Measurements from ENCODE around the gene HILPDA. TPM values are rescaled to one million over a fixed set of nuclear protein-coding genes. Genes with fewer than 3 reads are reported as not detected.

Gene HILPDA
- total and polyA plus RNA-seq, 2 donors, result 8.6 to 9.0 TPM

DNA sequence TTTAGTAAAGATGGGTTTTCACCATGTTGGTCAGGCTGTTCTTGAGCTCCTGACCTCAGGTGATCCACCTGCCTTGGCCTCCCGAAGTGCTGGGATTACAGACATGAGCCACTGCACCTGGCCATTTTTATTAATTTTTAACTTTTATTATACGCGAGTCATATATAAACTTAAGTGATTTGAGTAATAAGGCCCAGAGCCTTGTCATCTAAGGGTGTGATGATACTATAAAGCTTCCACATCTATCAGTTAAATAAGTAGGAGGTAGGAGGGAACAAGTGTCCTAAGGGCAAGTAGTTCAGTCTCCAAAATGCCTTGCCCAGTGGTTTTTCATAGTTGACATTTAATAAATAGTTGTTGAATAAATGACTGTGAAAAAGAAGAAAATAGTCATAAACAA, 13.3 kb upstream of the HILPDA start:
- WGBS, result over 99% methylated on average over 3 of the region's 3 CpGs
- Histone ChIP-seq H3K4me1 (ENCODE audit: control insufficient read depth in 2 of 2, insufficient read depth in 2 of 2, low read length in 2 of 2) (no peaks in the 10 kb centered on the region), H3K27me3 (ENCODE audit: control insufficient read depth in 2 of 2, insufficient read depth in 1 of 2, low read length in 1 of 2) (no peaks in the 10 kb centered on the region), H3K27ac (ENCODE audit: low read depth in 1 of 2, low read length in 1 of 2) (no peak overlapping the region), H3K36me3 (ENCODE audit: control insufficient read depth in 2 of 2, insufficient read depth in 2 of 2, low read length in 1 of 2) (no peaks in the 10 kb centered on the region), H3K4me3 (ENCODE audit: low read length in 2 of 2) (no peak overlapping the region), H3K9me3 (ENCODE audit: control insufficient read depth in 2 of 2, insufficient read depth in 1 of 2, low read length in 1 of 2) (no peaks in the 10 kb centered on the region)
- DNase-seq (ENCODE audit: low read depth in 6 of 9, low spot score in 9 of 9), result no peak

DNA sequence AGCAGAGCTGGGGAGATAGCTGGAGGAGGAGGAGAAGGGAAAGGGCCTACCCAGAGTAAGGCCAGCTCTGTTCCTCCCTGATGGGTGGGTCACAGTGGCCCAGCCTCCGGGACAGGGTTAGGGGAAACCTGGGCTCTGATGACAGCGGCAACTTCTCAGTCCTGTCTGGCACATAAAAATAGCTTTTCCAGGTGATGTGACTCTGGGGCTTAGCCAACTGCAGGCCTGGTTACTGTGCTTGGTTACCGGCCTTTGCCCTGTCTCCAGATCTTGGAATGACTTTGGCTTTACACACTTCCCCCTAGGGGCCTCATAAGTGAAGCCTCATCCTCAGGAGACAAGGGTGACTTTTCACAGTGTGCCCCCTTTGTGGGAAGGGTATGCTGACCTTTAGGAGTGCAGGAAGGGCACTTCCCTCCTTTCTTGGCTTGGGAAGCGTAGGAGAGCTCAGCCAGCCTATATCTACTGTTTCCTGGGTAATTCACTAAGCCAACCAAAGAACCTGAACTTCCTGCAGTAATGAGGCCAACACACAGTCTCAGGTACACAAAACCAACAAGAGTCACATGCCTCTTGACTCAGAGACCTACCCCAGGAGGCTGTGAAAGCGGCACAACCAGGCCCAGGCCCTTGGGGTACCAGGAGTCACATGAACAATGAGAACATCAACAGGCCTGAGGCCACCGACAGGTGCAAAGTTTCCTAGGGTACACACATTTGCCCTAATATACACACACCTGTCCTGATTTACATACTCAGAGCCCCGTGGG, 11.7 kb upstream of the HILPDA start:
- Histone ChIP-seq H3K27me3 (ENCODE audit: control insufficient read depth in 2 of 2, insufficient read depth in 1 of 2, low read length in 1 of 2) (no peaks in the 10 kb centered on the region), H3K4me1 (ENCODE audit: control insufficient read depth in 2 of 2, insufficient read depth in 2 of 2, low read length in 2 of 2) (no peaks in the 10 kb centered on the region), H3K4me3 (ENCODE audit: low read length in 2 of 2) (no peak overlapping the region), H3K27ac (ENCODE audit: low read depth in 1 of 2, low read length in 1 of 2) (no peak overlapping the region), H3K9me3 (ENCODE audit: control insufficient read depth in 2 of 2, insufficient read depth in 1 of 2, low read length in 1 of 2) (no peaks in the 10 kb centered on the region), H3K36me3 (ENCODE audit: control insufficient read depth in 2 of 2, insufficient read depth in 2 of 2, low read length in 1 of 2) (no peaks in the 10 kb centered on the region)
- no peak for DNase-seq (ENCODE audit: low read depth in 6 of 9, low spot score in 9 of 9)
- 95% methylated on average over 7 of the region's 7 CpGs for WGBS

GRCh38 chr7:128446306-128446705, 9.4 kb upstream of the HILPDA start:
- Histone ChIP-seq H3K9me3 (ENCODE audit: control insufficient read depth in 2 of 2, insufficient read depth in 1 of 2, low read length in 1 of 2) (no peaks in the 10 kb centered on the region), H3K36me3 (ENCODE audit: control insufficient read depth in 2 of 2, insufficient read depth in 2 of 2, low read length in 1 of 2) (no peaks in the 10 kb centered on the region), H3K4me1 (ENCODE audit: control insufficient read depth in 2 of 2, insufficient read depth in 2 of 2, low read length in 2 of 2) (no peaks in the 10 kb centered on the region), H3K27me3 (ENCODE audit: control insufficient read depth in 2 of 2, insufficient read depth in 1 of 2, low read length in 1 of 2) (peaks cover 0 to 2% of the 10 kb centered on the region in 2 donors), H3K27ac (ENCODE audit: low read depth in 1 of 2, low read length in 1 of 2) (no peak overlapping the region), H3K4me3 (ENCODE audit: low read length in 2 of 2) (no peak overlapping the region)
- WGBS, result 88% methylated on average over 5 of the region's 5 CpGs
- DNase-seq (ENCODE audit: low read depth in 6 of 9, low spot score in 9 of 9), result no peak

GRCh38 chr7:128447941-128448564, 7.6 kb upstream of the HILPDA start:
- no peaks in the 10 kb centered on the region for H3K4me1 ChIP-seq (ENCODE audit: control insufficient read depth in 2 of 2, insufficient read depth in 2 of 2, low read length in 2 of 2)
- H3K27ac ChIP-seq (ENCODE audit: low read depth in 1 of 2, low read length in 1 of 2), result no peak overlapping the region
- no peaks in the 10 kb centered on the region for H3K36me3 ChIP-seq (ENCODE audit: control insufficient read depth in 2 of 2, insufficient read depth in 2 of 2, low read length in 1 of 2)
- H3K9me3 ChIP-seq (ENCODE audit: control insufficient read depth in 2 of 2, insufficient read depth in 1 of 2, low read length in 1 of 2), result no peaks in the 10 kb centered on the region
- 73% methylated on average over 4 of the region's 4 CpGs for WGBS
- no peak for DNase-seq (ENCODE audit: low read depth in 6 of 9, low spot score in 9 of 9)
- peaks cover 0 to 6% of the 10 kb centered on the region in 2 donors for H3K27me3 ChIP-seq (ENCODE audit: control insufficient read depth in 2 of 2, insufficient read depth in 1 of 2, low read length in 1 of 2)
- H3K4me3 ChIP-seq (ENCODE audit: low read length in 2 of 2), result no peak overlapping the region

- peaks cover 0 to 13% of the 10 kb centered on the region in 2 donors for H3K27me3 ChIP-seq (ENCODE audit: control insufficient read depth in 2 of 2, insufficient read depth in 1 of 2, low read length in 1 of 2)
- 96% methylated on average over 6 of the region's 6 CpGs for WGBS
- no peak overlapping the region for H3K4me3 ChIP-seq (ENCODE audit: low read length in 2 of 2)
- no peaks in the 10 kb centered on the region for H3K4me1 ChIP-seq (ENCODE audit: control insufficient read depth in 2 of 2, insufficient read depth in 2 of 2, low read length in 2 of 2)
- H3K27ac ChIP-seq (ENCODE audit: low read depth in 1 of 2, low read length in 1 of 2), result no peak overlapping the region
- no peak for DNase-seq (ENCODE audit: low read depth in 6 of 9, low spot score in 9 of 9)
- no peaks in the 10 kb centered on the region for H3K36me3 ChIP-seq (ENCODE audit: control insufficient read depth in 2 of 2, insufficient read depth in 2 of 2, low read length in 1 of 2)
- no peaks in the 10 kb centered on the region for H3K9me3 ChIP-seq (ENCODE audit: control insufficient read depth in 2 of 2, insufficient read depth in 1 of 2, low read length in 1 of 2)
These were observed 6.9 kb upstream of the HILPDA start for GRCh38 chr7:128448751-128449302.

GRCh38 chr7:128450409-128450808, 5.3 kb upstream of the HILPDA start:
- whole genome bisulfite sequencing, result 81% methylated on average over 4 of the region's 4 CpGs
- H3K4me1 ChIP-seq (ENCODE audit: control insufficient read depth in 2 of 2, insufficient read depth in 2 of 2, low read length in 2 of 2), result peaks cover 4 to 9% of the 10 kb centered on the region in 2 donors
- no peaks in the 10 kb centered on the region for H3K36me3 ChIP-seq (ENCODE audit: control insufficient read depth in 2 of 2, insufficient read depth in 2 of 2, low read length in 1 of 2)
- DNase-seq (ENCODE audit: low read depth in 6 of 9, low spot score in 9 of 9), result no peak
- H3K4me3 ChIP-seq (ENCODE audit: low read length in 2 of 2), result no peak overlapping the region
- no peaks in the 10 kb centered on the region for H3K9me3 ChIP-seq (ENCODE audit: control insufficient read depth in 2 of 2, insufficient read depth in 1 of 2, low read length in 1 of 2)
- peaks cover 2 to 25% of the 10 kb centered on the region in 2 donors for H3K27me3 ChIP-seq (ENCODE audit: control insufficient read depth in 2 of 2, insufficient read depth in 1 of 2, low read length in 1 of 2)
- H3K27ac ChIP-seq (ENCODE audit: low read depth in 1 of 2, low read length in 1 of 2), result no peak overlapping the region

DNA sequence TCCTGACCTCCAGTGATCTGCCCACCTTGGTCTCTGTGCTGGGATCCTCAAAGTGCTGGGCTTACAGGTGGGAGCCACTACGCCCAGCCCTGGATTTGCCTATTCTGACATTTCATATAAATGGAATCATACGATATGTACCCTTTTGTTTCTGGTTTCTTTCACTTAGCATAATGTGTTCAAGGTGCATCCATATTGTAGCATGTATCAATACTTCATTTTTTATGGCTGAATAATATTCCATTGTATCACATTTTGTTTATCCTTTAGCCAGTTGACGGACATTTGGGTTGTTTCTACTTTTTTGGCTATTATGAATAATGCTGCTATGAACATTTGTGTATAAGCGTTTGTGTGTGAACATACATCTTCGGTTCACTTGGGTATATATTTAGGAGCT, 4.8 kb upstream of the HILPDA start:
- Histone ChIP-seq H3K27ac (ENCODE audit: low read depth in 1 of 2, low read length in 1 of 2) (no peak overlapping the region), H3K9me3 (ENCODE audit: control insufficient read depth in 2 of 2, insufficient read depth in 1 of 2, low read length in 1 of 2) (no peaks in the 10 kb centered on the region), H3K4me3 (ENCODE audit: low read length in 2 of 2) (no peak overlapping the region), H3K36me3 (ENCODE audit: control insufficient read depth in 2 of 2, insufficient read depth in 2 of 2, low read length in 1 of 2) (no peaks in the 10 kb centered on the region), H3K4me1 (ENCODE audit: control insufficient read depth in 2 of 2, insufficient read depth in 2 of 2, low read length in 2 of 2) (peaks cover 4 to 10% of the 10 kb centered on the region in 2 donors), H3K27me3 (ENCODE audit: control insufficient read depth in 2 of 2, insufficient read depth in 1 of 2, low read length in 1 of 2) (peaks cover 2 to 25% of the 10 kb centered on the region in 2 donors)
- WGBS, result 96% methylated on average over 5 of the region's 5 CpGs
- DNase-seq (ENCODE audit: low read depth in 6 of 9, low spot score in 9 of 9), result no peak

DNA sequence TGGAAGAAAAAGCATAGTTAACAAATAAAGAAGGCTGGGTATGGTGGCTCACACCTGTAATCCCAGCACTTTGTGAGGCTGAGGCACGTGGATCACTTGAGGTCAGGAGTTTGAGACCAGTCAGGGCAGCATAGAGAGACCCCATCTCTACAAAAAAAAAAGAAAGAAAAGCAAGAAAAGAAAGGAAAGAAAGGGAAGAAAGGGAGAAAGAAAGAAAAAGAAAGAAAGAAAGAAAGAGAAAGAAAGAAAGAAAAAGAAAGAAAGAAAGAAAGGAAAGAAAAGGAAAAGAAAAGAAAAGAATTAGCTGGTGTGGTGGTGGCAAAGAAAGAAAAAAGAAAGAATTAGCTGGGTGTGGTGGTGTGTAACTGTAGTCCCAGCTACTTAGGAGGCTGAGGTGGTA, 3.1 kb upstream of the HILPDA start:
- Histone ChIP-seq H3K27ac (ENCODE audit: low read depth in 1 of 2, low read length in 1 of 2) (no peak overlapping the region), H3K27me3 (ENCODE audit: control insufficient read depth in 2 of 2, insufficient read depth in 1 of 2, low read length in 1 of 2) (peaks cover 2 to 25% of the 10 kb centered on the region in 2 donors), H3K4me3 (ENCODE audit: low read length in 2 of 2) (no peak overlapping the region), H3K36me3 (ENCODE audit: control insufficient read depth in 2 of 2, insufficient read depth in 2 of 2, low read length in 1 of 2) (peaks cover 0 to 3% of the 10 kb centered on the region in 2 donors), H3K9me3 (ENCODE audit: control insufficient read depth in 2 of 2, insufficient read depth in 1 of 2, low read length in 1 of 2) (no peaks in the 10 kb centered on the region), H3K4me1 (ENCODE audit: control insufficient read depth in 2 of 2, insufficient read depth in 2 of 2, low read length in 2 of 2) (peaks cover 10 to 21% of the 10 kb centered on the region in 2 donors)
- 88% methylated on average over 1 of the region's 1 CpG for WGBS
- no peak for DNase-seq (ENCODE audit: low read depth in 6 of 9, low spot score in 9 of 9)

All from thymus (tissue), 11 donors.